Upper lobe of left lung (tissue), 4 donors: ENCODE measurements around the gene AP2A2.

Experiments used
- EP300 ChIP-seq, 4 donors: sonication (generic); formaldehyde crosslinking; IDR thresholded peaks; one replicate each; pipeline ENCODE4 v1.5.1; 2017; ENCODE audit warnings: antibody characterized with exemption in 4 of 4, control low read depth in 2 of 4
- TF ChIP-seq, protein P1 (sequence below), 6 experiments: fragments of 450-650 bp in 4 of 6; fragments of 200-600 bp in 2 of 6; sonication (generic) in 2 of 6; IDR thresholded peaks; one replicate each; pipeline ENCODE4 v1.5.1; 2016 to 2019; ENCODE audit warnings: antibody characterized with exemption in 6 of 6

DNA sequence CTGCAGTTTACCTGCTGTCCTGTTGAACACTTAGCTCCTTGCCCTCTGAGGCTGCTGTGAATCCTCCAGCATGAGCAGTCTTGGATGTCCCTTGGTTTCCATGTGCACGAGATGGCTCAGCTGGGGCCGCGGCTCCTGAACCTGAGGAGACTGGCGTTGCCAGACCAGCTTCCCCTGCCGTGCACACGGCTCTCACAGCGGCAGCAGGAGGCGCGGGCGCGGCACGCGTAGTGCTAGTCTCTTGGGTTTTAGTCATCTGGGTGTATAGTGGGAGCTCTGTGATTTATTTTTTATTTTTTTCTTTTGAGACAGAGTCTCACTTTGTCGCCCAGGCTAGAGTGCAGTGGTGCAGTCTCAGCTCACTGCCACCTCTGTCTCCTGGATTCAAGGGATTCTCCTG lies 56.1 kb downstream of the AP2A2 start:
- TF ChIP-seq EP300 (IDR thresholded peaks at IDR 0.05), result no peak
- TF ChIP-seq, protein P1, sequence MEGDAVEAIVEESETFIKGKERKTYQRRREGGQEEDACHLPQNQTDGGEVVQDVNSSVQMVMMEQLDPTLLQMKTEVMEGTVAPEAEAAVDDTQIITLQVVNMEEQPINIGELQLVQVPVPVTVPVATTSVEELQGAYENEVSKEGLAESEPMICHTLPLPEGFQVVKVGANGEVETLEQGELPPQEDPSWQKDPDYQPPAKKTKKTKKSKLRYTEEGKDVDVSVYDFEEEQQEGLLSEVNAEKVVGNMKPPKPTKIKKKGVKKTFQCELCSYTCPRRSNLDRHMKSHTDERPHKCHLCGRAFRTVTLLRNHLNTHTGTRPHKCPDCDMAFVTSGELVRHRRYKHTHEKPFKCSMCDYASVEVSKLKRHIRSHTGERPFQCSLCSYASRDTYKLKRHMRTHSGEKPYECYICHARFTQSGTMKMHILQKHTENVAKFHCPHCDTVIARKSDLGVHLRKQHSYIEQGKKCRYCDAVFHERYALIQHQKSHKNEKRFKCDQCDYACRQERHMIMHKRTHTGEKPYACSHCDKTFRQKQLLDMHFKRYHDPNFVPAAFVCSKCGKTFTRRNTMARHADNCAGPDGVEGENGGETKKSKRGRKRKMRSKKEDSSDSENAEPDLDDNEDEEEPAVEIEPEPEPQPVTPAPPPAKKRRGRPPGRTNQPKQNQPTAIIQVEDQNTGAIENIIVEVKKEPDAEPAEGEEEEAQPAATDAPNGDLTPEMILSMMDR (IDR thresholded peaks at IDR 0.05), result no peak
